GM23338 (cell line): ENCODE measurements around the gene KDM6A. TPM values are rescaled to one million over a fixed set of nuclear protein-coding genes. Genes with fewer than 3 reads are reported as not detected.

Experiments used
- ATAC-seq: fragments of 200-7000 bp; cut with Tn5 transposase; 3 replicates; pipeline ENCODE4 v1.9.1; 2020
- DNase-seq: peaks from one replicate; pipeline ENCODE4 v3.0.0-alpha.2; 2015; ENCODE audit warnings: low spot score
- H2AFZ ChIP-seq: fragments of 200-600 bp; sonication (generic); 2 replicates; pipeline ENCODE4 v1.8.0; 2016; ENCODE audit warnings: antibody characterized with exemption, mild to moderate bottlenecking, moderate library complexity
- H3F3A ChIP-seq: fragments of 200-600 bp; sonication (generic); replicated peaks from 2 replicates; pipeline ENCODE4 v1.8.0; 2017; ENCODE audit warnings: antibody characterized with exemption, mixed run types, low read depth
- H3K27ac ChIP-seq: fragments of 200-600 bp; sonication (generic); 2 replicates; pipeline ENCODE4 v1.6.1; 2016; ENCODE audit warnings: low read depth
- H3K27me3 ChIP-seq: fragments of 200-600 bp; sonication (generic); 2 replicates; pipeline ENCODE4 v1.8.0; 2016; ENCODE audit warnings: mild to moderate bottlenecking, mixed run types, moderate library complexity; ENCODE audit not compliant: insufficient read depth
- H3K36me3 ChIP-seq: fragments of 200-600 bp; sonication (generic); 2 replicates; pipeline ENCODE4 v1.8.0; 2016; ENCODE audit warnings: mild to moderate bottlenecking; ENCODE audit not compliant: insufficient read depth
- H3K4me1 ChIP-seq: fragments of 200-600 bp; sonication (generic); 2 replicates; pipeline ENCODE4 v1.8.0; 2016; ENCODE audit warnings: mild to moderate bottlenecking, moderate library complexity; ENCODE audit not compliant: insufficient read depth
- H3K4me2 ChIP-seq: fragments of 200-600 bp; sonication (generic); 2 replicates; pipeline ENCODE4 v1.7.1; 2017; ENCODE audit warnings: mixed run types
- H3K4me3 ChIP-seq: fragments of 200-600 bp; sonication (generic); 2 replicates; pipeline ENCODE4 v1.6.1; 2016; ENCODE audit warnings: mixed run types
- H3K79me2 ChIP-seq: fragments of 200-600 bp; sonication (generic); replicated peaks from 2 replicates; pipeline ENCODE4 v1.8.0; 2017; ENCODE audit warnings: mild to moderate bottlenecking; ENCODE audit not compliant: insufficient read depth
- H3K9me2 ChIP-seq: fragments of 200-600 bp; sonication (generic); 2 replicates; pipeline ENCODE4 v1.8.0; 2017; ENCODE audit not compliant: insufficient read depth
- H4K20me1 ChIP-seq: fragments of 200-600 bp; sonication (generic); replicated peaks from 2 replicates; pipeline ENCODE4 v1.8.0; 2017; ENCODE audit warnings: mild to moderate bottlenecking; ENCODE audit not compliant: insufficient read depth
- H3K27ac Mint-ChIP-seq: 2 replicates; pipeline ENCODE4 v1.8.0; 2020; ENCODE audit warnings: inconsistent platforms, mild to moderate bottlenecking, moderate library complexity, mixed read lengths
- H3K27me3 Mint-ChIP-seq: 3 replicates; pipeline ENCODE4 v1.8.0; 2022; ENCODE audit warnings: low read depth, mild to moderate bottlenecking, moderate library complexity, mixed read lengths, inconsistent platforms; ENCODE audit not compliant: insufficient read depth, poor library complexity
- H3K36me3 Mint-ChIP-seq: 3 replicates; pipeline ENCODE4 v1.8.0; 2021; ENCODE audit warnings: low read depth, mild to moderate bottlenecking, inconsistent platforms, moderate library complexity, mixed read lengths
- H3K4me1 Mint-ChIP-seq: 3 replicates; pipeline ENCODE4 v1.8.0; 2020; ENCODE audit warnings: mild to moderate bottlenecking, inconsistent platforms, mixed read lengths
- H3K4me3 Mint-ChIP-seq: 3 replicates; pipeline ENCODE4 v1.8.0; 2021; ENCODE audit warnings: moderate library complexity, mild to moderate bottlenecking, inconsistent platforms, mixed read lengths
- H3K9me3 Mint-ChIP-seq: 3 replicates; pipeline ENCODE4 v1.8.0; 2020; ENCODE audit warnings: moderate library complexity, mild to moderate bottlenecking, inconsistent platforms, mixed read lengths
- CREB1 ChIP-seq: fragments of 250-450 bp; sonication (Bioruptor Pico); IDR thresholded peaks from 2 replicates; pipeline ENCODE4 v1.5.0; 2020; ENCODE audit warnings: low read depth, mild to moderate bottlenecking, moderate library complexity
- CTCF ChIP-seq, 2 experiments: fragments of 200-600 bp in 1 of 2; sonication (generic) in 1 of 2; conservative IDR thresholded peaks; 2 replicates each; pipeline versions ENCODE4 v1.5.1 to v1.6.1; 2016 to 2017; ENCODE audit warnings: antibody characterized with exemption in 2 of 2, low read depth in 2 of 2, mild to moderate bottlenecking in 2 of 2, moderate library complexity in 1 of 2
- ETS1 ChIP-seq: IDR thresholded peaks from 2 replicates; pipeline ENCODE4 v1.6.1; 2016; ENCODE audit warnings: antibody characterized with exemption
- EZH2 ChIP-seq: fragments of 200-600 bp; sonication (generic); IDR thresholded peaks from one replicate; pipeline ENCODE4 v1.8.0; 2017; ENCODE audit warnings: antibody characterized with exemption, mild to moderate bottlenecking, low read depth; ENCODE audit not compliant: unreplicated experiment
- NANOG ChIP-seq: IDR thresholded peaks from 2 replicates; pipeline ENCODE4 v1.6.1; 2016; ENCODE audit warnings: antibody characterized with exemption, borderline replicate concordance
- POLR2AphosphoS5 ChIP-seq: IDR thresholded peaks from 2 replicates; pipeline ENCODE4 v1.6.1; 2016; ENCODE audit warnings: antibody characterized with exemption, low read depth
- REST ChIP-seq: IDR thresholded peaks from one replicate; pipeline ENCODE4 v1.6.1; 2018; ENCODE audit warnings: antibody characterized with exemption; ENCODE audit not compliant: unreplicated experiment
- STAT1 ChIP-seq: IDR thresholded peaks from one replicate; pipeline ENCODE4 v1.6.1; 2016; ENCODE audit warnings: antibody characterized with exemption; ENCODE audit not compliant: unreplicated experiment
- ZNF462 ChIP-seq: fragments of 250-450 bp; sonication (Bioruptor Pico); IDR thresholded peaks from 2 replicates; pipeline ENCODE4 v1.5.0; 2020; ENCODE audit warnings: mild to moderate bottlenecking, moderate library complexity
- polyA plus RNA-seq: library from polyadenylated mRNA; unstranded; fragments of >200 nt; fragmentation: Nextera tagmentation; extraction: Ambion mirVana; gene quantifications from 2 replicates; pipeline ENCODE4 v1.2.1, GENCODE V29; 2016
- total RNA-seq: library from RNA; depleted of rRNA; stranded (reverse); fragments of >200 nt; shearing (Covaris generic); gene quantifications from 2 replicates; pipeline ENCODE4 v1.2.3, GENCODE V29; 2014

The KDM6A gene
- total and polyA plus RNA-seq, 2 experiments from 2014 or later, result 22.8 to 102 TPM

- H3K27ac Mint-ChIP-seq, result no peak overlapping the region
- no peak for TF ChIP-seq POLR2AphosphoS5
- TF ChIP-seq STAT1, result no peak
- TF ChIP-seq ZNF462 (CRISPR knock-in tag), result no peak
- no peak for TF ChIP-seq EZH2
- no peak for TF ChIP-seq CREB1
- no peak for TF ChIP-seq CTCF (conservative IDR thresholded peaks at IDR 0.05; ENCODE audit: low read depth in 2 of 2)
- TF ChIP-seq ETS1, result no peak
- TF ChIP-seq NANOG, result no peak
- no peak for TF ChIP-seq REST
- Histone ChIP-seq H3K27me3 (no peaks in the 10 kb centered on the region), H3K79me2 (no peaks in the 10 kb centered on the region), H3K4me2 (no peak overlapping the region), H2AFZ (no peak overlapping the region), H3K9me2 (no peaks in the 10 kb centered on the region), H3K4me1 (no peaks in the 10 kb centered on the region), H3K36me3 (no peaks in the 10 kb centered on the region), H3K4me3 (no peak overlapping the region), H4K20me1 (no peaks in the 10 kb centered on the region), H3F3A (no peaks in the 10 kb centered on the region), H3K27ac (no peak overlapping the region)
- no peak overlapping the region for H3K4me3 Mint-ChIP-seq
- DNase-seq, result no peak
- no peaks in the 10 kb centered on the region for H3K36me3 Mint-ChIP-seq
- ATAC-seq, result no peak
- H3K9me3 Mint-ChIP-seq, result no peaks in the 10 kb centered on the region
- H3K27me3 Mint-ChIP-seq, result peaks cover 2% of the 10 kb centered on the region
- H3K4me1 Mint-ChIP-seq, result no peaks in the 10 kb centered on the region
Observed at GRCh38 chrX:45150821-45151220, 277.8 kb downstream of the KDM6A start.
